CD4-positive, CD25-positive, alpha-beta regulatory T cell (primary cell): ENCODE data around the gene SORBS1. TPM values are rescaled to one million over a fixed set of nuclear protein-coding genes. Genes with fewer than 3 reads are reported as not detected.

Experiments used
- ATAC-seq, 2 donors: fragments of 150-1000 bp; cut with Tn5 transposase; one replicate each; pipeline ENCODE4 v1.10.0; 2021; ENCODE audit warnings: low read depth in 2 of 2, moderate number of reproducible peaks in 2 of 2, moderate library complexity in 1 of 2
- DNase-seq, 3 donors: peaks; one replicate each; pipeline versions ENCODE4 v3.0.0 to v3.0.0-alpha.2; 2012 to 2022; ENCODE audit warnings: mixed read lengths in 1 of 3
- H3K27ac ChIP-seq: one replicate; pipeline ENCODE4 v1.7.0; 2013; ENCODE audit warnings: mild to moderate bottlenecking, low read length; ENCODE audit not compliant: insufficient read depth, poor library complexity, severe bottlenecking
- H3K27me3 ChIP-seq: one replicate; pipeline ENCODE4 v1.7.0; 2013; ENCODE audit warnings: low read length; ENCODE audit not compliant: control insufficient read depth, insufficient read depth
- H3K36me3 ChIP-seq: one replicate; pipeline ENCODE4 v1.7.0; 2013; ENCODE audit warnings: mild to moderate bottlenecking, low read length, moderate library complexity; ENCODE audit not compliant: control insufficient read depth, insufficient read depth
- H3K4me1 ChIP-seq: 2 replicates; pipeline ENCODE4 v1.7.0; 2013; ENCODE audit warnings: mild to moderate bottlenecking, low read length; ENCODE audit not compliant: insufficient read depth, control insufficient read depth, poor library complexity, severe bottlenecking
- H3K4me3 ChIP-seq: one replicate; pipeline ENCODE4 v1.7.0; 2013; ENCODE audit warnings: low read depth, mild to moderate bottlenecking, low read length, moderate library complexity
- H3K9me3 ChIP-seq, 2 experiments: 1 replicate in 1 of 2; 2 replicates in 1 of 2; pipeline ENCODE4 v1.7.0; 2013; ENCODE audit warnings: low read length in 2 of 2, mild to moderate bottlenecking in 1 of 2, moderate library complexity in 1 of 2; ENCODE audit not compliant: control insufficient read depth in 2 of 2
- H3K27ac Mint-ChIP-seq, 3 donors: one replicate each; pipeline ENCODE4 v1.8.0; 2020 to 2022; ENCODE audit warnings: mild to moderate bottlenecking in 3 of 3, mixed read lengths in 3 of 3, moderate library complexity in 2 of 3
- H3K27me3 Mint-ChIP-seq: one replicate; pipeline ENCODE4 v1.8.0; 2022; ENCODE audit warnings: mild to moderate bottlenecking, mixed read lengths
- H3K36me3 Mint-ChIP-seq: one replicate; pipeline ENCODE4 v1.8.0; 2020; ENCODE audit warnings: mixed read lengths
- H3K4me1 Mint-ChIP-seq, 4 donors: one replicate each; pipeline ENCODE4 v1.8.0; 2020 to 2022; ENCODE audit warnings: mixed read lengths in 4 of 4, mild to moderate bottlenecking in 1 of 4
- H3K4me3 Mint-ChIP-seq, 4 donors: one replicate each; pipeline ENCODE4 v1.8.0; 2020 to 2022; ENCODE audit warnings: mild to moderate bottlenecking in 4 of 4, mixed read lengths in 4 of 4, moderate library complexity in 3 of 4
- H3K9me3 Mint-ChIP-seq, 7 donors: one replicate each; pipeline ENCODE4 v1.8.0; 2020 to 2022; ENCODE audit warnings: mixed read lengths in 7 of 7, mild to moderate bottlenecking in 3 of 7, moderate library complexity in 2 of 7
- polyA plus RNA-seq, 4 donors: library from polyadenylated mRNA; unstranded; fragments of 300-500 nt; fragmentation: Illumina TruSeq; gene quantifications; one replicate each; pipeline ENCODE4 v1.2.3, GENCODE V29; 2021
- total RNA-seq: library from RNA; stranded (reverse); gene quantifications from one replicate; pipeline ENCODE4 v1.2.3, GENCODE V29; 2022

Gene SORBS1
- total and polyA plus RNA-seq, 5 donors from 2014 or later: 0.31 to 3.7 (median 0.38) TPM

DNA sequence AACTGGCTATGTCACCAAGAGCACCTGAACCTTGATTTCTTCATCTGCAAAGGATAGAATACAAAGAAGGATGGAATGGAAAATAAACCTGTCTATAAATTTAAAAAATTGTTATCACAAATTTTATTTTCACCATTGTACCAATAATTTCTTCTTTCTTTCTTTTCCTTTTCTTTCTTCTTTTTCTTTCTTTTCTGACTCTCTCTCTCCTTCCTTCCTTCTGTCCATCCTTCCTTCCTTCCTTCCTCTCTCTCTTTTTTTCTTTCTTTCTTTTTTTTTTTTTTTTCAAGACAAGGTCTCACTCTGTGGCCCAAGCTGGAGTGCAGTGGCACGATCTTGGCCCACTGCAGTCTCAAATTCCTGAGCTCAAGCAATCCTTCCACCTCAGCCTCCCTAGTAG, 36.6 kb upstream of the SORBS1 start:
- Histone ChIP-seq H3K27ac (no peak overlapping the region), H3K27me3 (peaks cover 2% of the 10 kb centered on the region), H3K4me3 (no peak overlapping the region), H3K36me3 (no peaks in the 10 kb centered on the region), H3K9me3 (no peaks in the 10 kb centered on the region), H3K4me1 (no peaks in the 10 kb centered on the region)
- DNase-seq (no peak), ATAC-seq (no peak)
- Mint-ChIP-seq H3K27ac (peak overlapping the region in 1 of 3 donors; percentile 21), H3K27me3 (peaks cover 25% of the 10 kb centered on the region), H3K4me1 (no peaks in the 10 kb centered on the region), H3K4me3 (no peak overlapping the region), H3K9me3 (no peaks in the 10 kb centered on the region), H3K36me3 (no peaks in the 10 kb centered on the region)

DNA sequence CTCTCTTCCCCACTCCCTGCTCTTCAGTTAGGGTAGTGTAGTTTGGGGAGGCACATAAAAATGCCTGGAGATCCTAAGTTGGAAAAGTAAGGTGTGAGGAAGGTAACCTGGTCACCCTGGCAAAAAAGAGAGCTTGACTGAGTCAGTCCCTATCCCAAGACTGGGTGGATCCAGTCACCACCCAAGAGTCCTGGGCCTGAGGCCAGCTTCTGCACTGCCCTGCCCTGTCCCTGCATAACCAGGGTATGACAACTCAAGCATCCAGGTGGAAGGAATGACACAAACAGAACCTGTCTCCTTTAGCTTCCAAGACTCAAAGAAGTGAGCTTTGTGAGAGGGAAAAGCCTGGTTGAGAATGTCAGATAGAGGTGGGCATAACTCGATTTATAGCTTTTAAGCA, 26.9 kb upstream of the SORBS1 start:
- peaks cover 0 to under 1% (median 0%) of the 10 kb centered on the region in 7 donors for H3K9me3 Mint-ChIP-seq

DNA sequence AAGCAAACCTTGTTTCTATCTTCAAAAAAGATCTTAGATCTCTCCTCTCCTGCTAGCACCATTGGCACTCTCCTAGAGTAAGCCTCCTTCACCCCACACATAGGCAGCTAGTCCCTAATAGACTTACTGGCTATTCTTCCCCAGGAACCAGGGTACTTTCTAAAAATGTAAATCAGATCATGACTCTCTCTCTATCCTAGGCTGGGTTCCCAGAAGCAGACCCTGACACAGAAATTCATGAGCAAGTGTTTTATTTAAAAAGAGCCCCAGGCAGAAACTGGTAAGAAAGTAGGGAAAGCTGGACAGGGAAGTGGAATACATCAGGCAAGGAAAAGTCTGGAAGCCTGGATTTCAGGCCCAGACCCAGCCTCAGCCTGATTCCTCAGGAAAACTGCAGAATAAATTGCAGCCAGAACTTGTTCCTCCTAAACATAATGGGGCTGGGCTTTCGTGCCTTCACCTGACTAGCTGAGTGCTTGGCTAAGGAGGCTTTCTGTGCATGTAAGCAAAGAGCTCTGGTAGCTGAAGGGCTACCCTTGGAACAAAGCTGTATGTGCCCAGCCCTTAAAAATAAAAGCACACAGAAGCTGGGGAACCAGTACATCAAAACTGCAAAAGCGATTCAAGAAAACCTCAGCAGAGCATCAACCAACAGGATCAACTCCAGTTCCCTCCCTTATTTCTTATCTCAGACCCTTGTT, 18.8 kb upstream of the SORBS1 start:
- H3K9me3 Mint-ChIP-seq: peaks cover 0 to 2% (median 0%) of the 10 kb centered on the region in 7 donors
- Histone ChIP-seq H3K27me3 (peaks cover 4% of the 10 kb centered on the region), H3K9me3 (no peaks in the 10 kb centered on the region), H3K4me1 (no peaks in the 10 kb centered on the region), H3K36me3 (no peaks in the 10 kb centered on the region), H3K27ac (no peak overlapping the region), H3K4me3 (no peak overlapping the region)
- H3K36me3 Mint-ChIP-seq: no peaks in the 10 kb centered on the region
- H3K27me3 Mint-ChIP-seq: peaks cover 22% of the 10 kb centered on the region
- no peak for ATAC-seq
- no peaks in the 10 kb centered on the region for H3K4me1 Mint-ChIP-seq
- H3K4me3 Mint-ChIP-seq: no peak overlapping the region
- no peak overlapping the region for H3K27ac Mint-ChIP-seq
- no peak for DNase-seq

More for the DNA sequence above, 26.9 kb upstream of the SORBS1 start:
- H3K4me1 Mint-ChIP-seq: no peaks in the 10 kb centered on the region
- Histone ChIP-seq H3K4me3 (no peak overlapping the region), H3K4me1 (no peaks in the 10 kb centered on the region), H3K9me3 (no peaks in the 10 kb centered on the region), H3K36me3 (no peaks in the 10 kb centered on the region), H3K27me3 (peaks cover 6% of the 10 kb centered on the region), H3K27ac (no peak overlapping the region)
- DNase-seq: no peak
- no peak overlapping the region for H3K27ac Mint-ChIP-seq
- no peak overlapping the region for H3K4me3 Mint-ChIP-seq
- ATAC-seq: no peak
- H3K36me3 Mint-ChIP-seq: no peaks in the 10 kb centered on the region
- peaks cover 31% of the 10 kb centered on the region for H3K27me3 Mint-ChIP-seq

DNA sequence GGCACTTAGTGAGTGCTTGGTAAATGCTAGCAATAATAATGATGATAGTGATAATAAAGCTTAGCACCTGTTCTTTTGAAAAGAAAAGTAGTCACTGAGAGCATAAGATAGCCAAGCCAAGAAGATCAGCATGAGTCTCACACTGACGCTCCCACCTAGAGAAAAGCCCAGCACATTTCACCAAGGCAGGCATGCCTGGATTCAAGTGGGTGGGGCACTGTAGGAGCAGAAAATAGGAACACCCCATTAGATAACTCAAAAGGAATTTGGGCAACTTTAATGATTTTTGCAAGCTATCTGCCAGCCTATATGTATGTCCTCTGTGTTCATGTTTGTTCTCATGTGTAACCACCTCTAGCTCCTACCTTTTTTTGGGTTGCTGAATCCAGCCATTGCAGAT, 18.1 kb upstream of the SORBS1 start:
- peaks cover 19% of the 10 kb centered on the region for H3K27me3 Mint-ChIP-seq
- no peaks in the 10 kb centered on the region for H3K36me3 Mint-ChIP-seq
- ATAC-seq: no peak
- H3K36me3 ChIP-seq: no peaks in the 10 kb centered on the region
- no peaks in the 10 kb centered on the region for H3K4me1 Mint-ChIP-seq
- H3K4me3 ChIP-seq: no peak overlapping the region
- H3K9me3 ChIP-seq: no peaks in the 10 kb centered on the region
- no peak overlapping the region for H3K27ac ChIP-seq
- H3K4me1 ChIP-seq: no peaks in the 10 kb centered on the region
- H3K4me3 Mint-ChIP-seq: no peak overlapping the region
- peaks cover 0 to 2% (median 0%) of the 10 kb centered on the region in 7 donors for H3K9me3 Mint-ChIP-seq
- no peak for DNase-seq
- no peak overlapping the region for H3K27ac Mint-ChIP-seq
- H3K27me3 ChIP-seq: peaks cover 8% of the 10 kb centered on the region

DNA sequence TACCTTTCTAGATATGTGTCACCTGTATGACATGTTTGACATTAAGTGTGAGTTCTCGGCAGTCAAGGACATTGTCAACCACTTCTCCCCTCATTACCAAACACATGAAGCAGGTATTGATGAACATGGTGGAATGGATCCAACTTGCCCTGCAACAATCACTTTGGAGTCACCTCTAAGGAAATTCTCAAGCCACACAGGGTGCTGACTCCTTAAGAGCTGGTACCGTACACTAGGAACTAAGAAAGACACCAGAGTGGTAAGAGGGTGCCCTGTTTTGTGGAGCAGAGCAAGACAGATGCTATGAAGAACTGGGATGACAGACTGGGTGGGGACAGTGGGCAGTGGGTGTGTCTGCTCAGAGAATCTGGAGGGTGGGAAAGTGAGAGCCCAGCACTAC, 17.4 kb upstream of the SORBS1 start:
- no peaks in the 10 kb centered on the region for H3K4me1 ChIP-seq
- peaks cover 9% of the 10 kb centered on the region for H3K27me3 ChIP-seq
- H3K4me3 ChIP-seq: no peak overlapping the region
- H3K36me3 ChIP-seq: no peaks in the 10 kb centered on the region
- no peaks in the 10 kb centered on the region for H3K9me3 ChIP-seq
- Mint-ChIP-seq H3K4me3 (no peak overlapping the region), H3K27ac (no peak overlapping the region), H3K4me1 (no peaks in the 10 kb centered on the region), H3K27me3 (peaks cover 14% of the 10 kb centered on the region), H3K9me3 (peaks cover 0 to 2% (median 0%) of the 10 kb centered on the region in 7 donors), H3K36me3 (no peaks in the 10 kb centered on the region)
- DNase-seq (no peak), ATAC-seq (no peak)
- no peak overlapping the region for H3K27ac ChIP-seq

DNA sequence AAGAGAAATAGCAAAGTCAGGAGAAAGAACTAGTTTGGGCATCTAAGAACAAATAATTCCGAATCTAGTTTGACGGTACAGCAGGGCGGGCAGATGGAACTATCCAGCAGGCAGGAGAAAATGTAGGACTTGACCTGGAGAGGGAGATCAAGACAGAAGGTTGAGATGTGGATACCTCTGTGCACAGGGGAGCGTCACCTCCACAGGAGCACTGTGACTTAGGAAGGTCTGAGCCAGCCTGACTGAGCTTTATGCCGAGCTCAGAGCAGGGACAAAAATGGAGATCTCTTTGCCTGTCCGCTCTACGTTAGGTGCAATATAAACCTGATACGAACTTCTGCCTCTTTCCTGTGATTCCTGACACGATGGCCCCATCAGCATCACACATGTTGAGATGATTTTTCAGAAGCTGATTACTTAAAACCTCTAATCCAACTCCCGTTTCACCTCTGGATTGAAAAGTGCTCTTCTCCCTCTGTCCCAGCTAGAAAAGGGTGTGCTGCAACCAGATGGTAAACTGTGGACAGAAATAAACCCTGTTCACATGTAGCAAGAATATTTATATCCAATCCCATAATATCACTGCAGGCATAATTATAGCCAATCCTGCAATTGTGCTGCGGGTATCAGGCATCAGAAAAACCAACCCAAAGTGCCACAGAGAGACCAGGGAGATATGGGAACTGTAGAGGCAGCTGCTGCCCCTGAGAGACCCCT, 13.6 kb upstream of the SORBS1 start:
- H3K27ac Mint-ChIP-seq: no peak overlapping the region
- H3K4me3 Mint-ChIP-seq: no peak overlapping the region
- Histone ChIP-seq H3K36me3 (no peaks in the 10 kb centered on the region), H3K27ac (no peak overlapping the region), H3K9me3 (no peaks in the 10 kb centered on the region), H3K4me1 (no peaks in the 10 kb centered on the region), H3K27me3 (peaks cover 7% of the 10 kb centered on the region), H3K4me3 (no peak overlapping the region)
- H3K36me3 Mint-ChIP-seq: no peaks in the 10 kb centered on the region
- ATAC-seq (no peak), DNase-seq (no peak)
- peaks cover 13% of the 10 kb centered on the region for H3K27me3 Mint-ChIP-seq
- H3K4me1 Mint-ChIP-seq: no peaks in the 10 kb centered on the region
- H3K9me3 Mint-ChIP-seq: no peaks in the 10 kb centered on the region

DNA sequence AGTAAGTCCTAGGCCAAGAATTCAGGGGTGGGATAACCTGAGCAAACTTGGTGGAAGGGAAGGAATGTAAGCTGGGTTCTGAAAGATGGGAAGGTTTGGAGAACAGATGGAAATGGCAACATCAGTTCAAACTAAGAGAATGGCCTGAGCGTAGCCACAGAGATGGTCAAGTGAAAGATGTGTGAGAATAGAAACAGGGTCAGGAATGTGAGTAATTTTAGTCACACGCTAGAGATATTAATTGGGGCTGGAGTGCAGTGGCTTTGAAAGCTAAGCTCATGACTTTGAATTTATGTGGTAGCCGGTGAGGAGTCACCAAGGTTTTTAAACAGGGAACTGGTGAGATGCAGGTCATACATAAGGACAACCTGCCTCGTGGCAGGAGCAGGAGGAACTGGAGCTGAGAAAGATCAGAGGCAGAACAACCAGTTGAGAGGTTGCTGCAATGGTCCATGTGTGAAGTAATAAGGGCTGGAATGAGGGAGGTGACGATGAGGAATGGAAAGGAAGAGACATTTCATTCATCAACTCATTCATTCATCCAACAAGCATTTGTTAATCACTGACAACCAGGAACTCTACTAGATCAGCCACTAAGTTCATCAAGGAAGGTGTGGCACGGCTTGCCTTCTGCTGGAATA, 12.9 kb upstream of the SORBS1 start:
- Histone ChIP-seq H3K9me3 (no peaks in the 10 kb centered on the region), H3K27ac (no peak overlapping the region), H3K4me3 (no peak overlapping the region), H3K4me1 (no peaks in the 10 kb centered on the region), H3K27me3 (peaks cover 11% of the 10 kb centered on the region), H3K36me3 (no peaks in the 10 kb centered on the region)
- Mint-ChIP-seq H3K27ac (no peak overlapping the region), H3K4me1 (no peaks in the 10 kb centered on the region), H3K27me3 (peaks cover 11% of the 10 kb centered on the region), H3K4me3 (no peak overlapping the region), H3K9me3 (no peaks in the 10 kb centered on the region), H3K36me3 (no peaks in the 10 kb centered on the region)
- no peak for ATAC-seq
- no peak for DNase-seq
